ENCODE data around the gene PID1.

Gene PID1

DNA sequence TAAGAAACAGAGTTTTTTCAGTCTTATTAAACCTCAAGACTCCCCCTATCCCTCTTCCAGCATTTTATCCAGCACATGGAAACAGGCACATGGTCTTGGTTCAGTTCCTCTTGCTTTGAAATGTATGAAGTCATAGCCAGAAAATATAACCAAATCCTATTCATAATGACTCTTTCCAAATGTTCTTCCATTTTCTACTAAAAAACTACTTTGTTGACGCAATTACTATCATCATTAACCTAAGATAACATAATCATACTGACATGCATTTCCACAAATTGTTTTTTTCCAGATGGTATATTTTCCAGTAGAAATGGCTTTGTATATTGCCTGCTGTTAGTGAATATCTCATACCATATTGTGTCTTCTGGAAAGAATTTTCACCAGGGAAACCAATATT is 261.3 kb downstream of the PID1 start:
- no peak for DNase-seq (ENCODE audit: low read depth)

DNA sequence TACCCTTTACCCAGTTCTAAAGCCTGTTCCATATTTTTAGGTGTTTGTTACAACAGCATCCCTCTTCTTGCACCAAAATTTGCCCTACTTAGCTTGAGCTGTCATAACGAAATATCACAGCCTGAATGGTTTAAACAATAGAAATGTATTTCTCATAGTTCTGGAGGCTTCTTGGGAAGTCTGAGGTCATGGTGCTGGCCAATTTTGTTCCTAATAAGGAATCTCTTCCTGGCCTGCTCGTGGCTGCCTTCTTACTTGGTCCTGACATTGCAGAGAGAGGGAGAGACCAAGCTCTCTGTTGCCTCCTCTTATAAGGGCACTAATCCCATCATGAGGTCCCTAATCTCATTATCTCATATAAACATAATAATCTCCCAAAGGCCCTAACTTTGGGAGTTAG is 267.8 kb downstream of the PID1 start:
- no peak for DNase-seq (ENCODE audit: low read depth)

DNA sequence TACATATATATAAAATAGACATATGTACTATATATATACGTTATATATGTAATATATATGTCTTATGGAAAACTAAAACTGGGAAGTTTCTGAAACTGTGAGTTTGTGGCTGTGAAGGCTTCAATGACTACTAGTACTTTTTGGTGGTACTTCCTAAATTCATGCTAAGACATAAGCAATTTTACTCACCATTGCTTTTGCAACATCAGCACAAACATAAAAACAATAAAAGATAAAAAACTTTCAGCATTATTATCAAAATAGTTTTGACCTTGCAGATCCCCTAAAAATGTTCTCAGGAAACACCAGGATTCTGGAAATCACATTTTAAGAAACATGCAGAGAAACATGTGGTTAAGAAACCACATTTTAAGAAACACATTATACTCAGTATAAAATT is 269.9 kb downstream of the PID1 start:
- no peak for DNase-seq (ENCODE audit: low read depth)

DNA sequence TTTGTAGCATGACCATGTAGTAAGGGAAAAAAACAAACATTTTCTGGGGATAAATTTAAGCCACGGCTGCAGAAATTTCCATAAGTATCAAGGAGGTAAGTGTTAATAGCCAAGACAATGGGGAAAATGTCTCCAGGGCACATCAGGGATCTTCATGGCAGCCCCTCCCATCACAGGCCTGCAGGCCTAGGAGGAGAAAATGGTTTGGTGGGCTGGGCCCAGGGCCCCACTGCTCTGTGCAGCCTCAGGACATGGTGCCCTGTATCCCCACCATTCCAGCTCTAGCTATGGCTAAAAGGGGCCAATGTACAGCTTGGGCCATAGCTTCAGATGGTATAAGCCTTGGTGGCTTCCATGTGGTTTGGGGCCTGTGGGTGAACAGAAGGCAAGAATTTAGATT is 271.8 kb downstream of the PID1 start:
- DNase-seq (ENCODE audit: low read depth) = no peak

DNA sequence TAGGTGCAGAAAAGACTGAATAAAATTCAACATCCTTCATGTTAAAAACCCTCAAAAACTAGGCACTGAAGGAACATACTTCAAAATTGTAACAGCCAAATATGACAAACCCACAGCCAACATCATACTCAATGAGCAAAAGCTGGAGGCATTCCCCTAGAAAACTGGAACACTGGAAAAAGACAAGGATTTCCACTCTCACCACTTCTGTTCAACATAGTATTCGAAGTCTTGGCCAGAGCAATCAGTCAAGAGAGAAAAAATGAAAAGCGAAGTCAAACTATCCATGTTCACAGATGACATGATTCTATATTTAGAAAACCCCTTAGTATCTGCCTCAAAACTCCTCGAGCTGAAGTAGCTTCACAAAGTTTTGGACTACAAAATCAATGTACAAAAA is 282.3 kb downstream of the PID1 start:
- no peak for DNase-seq (ENCODE audit: low read depth)

DNA sequence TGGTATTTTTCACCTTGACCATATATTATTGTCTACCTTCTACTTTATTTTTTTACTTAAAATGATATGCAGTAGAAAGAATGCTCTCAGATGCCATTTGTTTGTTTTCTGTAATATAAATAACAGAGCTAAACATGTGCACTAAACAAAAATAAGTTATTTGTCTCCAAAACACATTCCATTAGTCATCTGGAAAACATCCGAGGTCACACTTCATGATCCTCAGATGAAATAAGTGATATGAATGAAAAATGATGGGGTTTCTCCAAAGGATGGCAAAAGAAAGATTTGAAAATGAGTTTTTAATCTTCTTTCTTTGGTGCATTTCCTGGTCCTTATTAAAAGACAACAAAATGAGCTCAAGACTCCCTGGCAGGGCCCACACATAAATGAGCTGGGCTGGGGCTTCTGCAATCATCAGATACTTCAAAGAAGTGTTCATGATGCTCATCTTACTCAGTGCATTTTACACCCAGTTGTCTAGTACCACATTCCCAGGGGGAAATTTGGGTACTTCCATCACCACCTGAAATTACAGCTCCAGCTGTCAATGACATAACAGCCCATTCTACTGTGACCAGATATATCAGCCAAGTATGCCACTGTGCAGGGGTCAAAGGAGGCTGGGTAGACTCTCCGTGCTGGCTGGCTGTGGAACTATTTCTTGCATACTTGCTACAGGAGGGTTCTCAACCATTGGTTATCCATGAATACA is 283.5 kb downstream of the PID1 start:
- no peak for DNase-seq (ENCODE audit: low read depth)

DNA sequence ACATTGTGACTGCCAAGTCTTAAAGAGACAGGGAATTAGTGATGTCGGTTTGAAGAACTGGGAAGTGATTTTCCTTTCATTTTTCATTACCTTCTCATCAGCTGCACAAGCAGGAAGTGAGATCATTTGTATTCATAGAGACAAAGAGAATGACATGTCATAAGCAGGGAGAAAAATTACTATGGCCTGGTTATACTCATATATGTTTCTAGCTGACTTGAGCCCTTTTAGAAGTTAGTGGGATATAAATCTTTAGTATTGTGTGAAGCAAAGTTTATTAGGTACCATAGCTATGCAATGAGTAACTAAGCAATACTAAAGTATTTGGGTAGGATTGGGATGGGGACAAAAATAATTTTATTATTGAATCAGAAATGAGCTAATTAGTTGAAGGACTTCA is 284.1 kb downstream of the PID1 start:
- DNase-seq (ENCODE audit: low read depth) = no peak

DNA sequence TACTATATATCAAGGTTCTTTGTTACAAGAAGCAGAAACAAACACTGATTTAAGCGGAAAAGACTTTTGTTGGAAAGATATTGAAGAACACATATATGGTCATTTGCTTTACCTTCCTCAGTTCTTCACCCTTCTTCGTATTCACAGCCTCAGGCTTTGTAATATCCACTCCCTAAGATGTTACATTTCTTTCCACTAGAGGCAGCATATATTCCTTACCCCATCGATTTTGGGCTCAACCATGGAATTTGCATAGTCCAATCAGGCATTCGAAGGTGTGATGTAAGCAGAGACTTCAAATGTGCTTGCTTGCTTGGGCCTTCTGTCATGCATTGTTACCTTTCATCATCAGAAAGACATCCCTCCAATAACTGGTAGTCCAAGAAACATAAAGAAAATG is 287.4 kb downstream of the PID1 start:
- no peak for DNase-seq (ENCODE audit: low read depth)

DNA sequence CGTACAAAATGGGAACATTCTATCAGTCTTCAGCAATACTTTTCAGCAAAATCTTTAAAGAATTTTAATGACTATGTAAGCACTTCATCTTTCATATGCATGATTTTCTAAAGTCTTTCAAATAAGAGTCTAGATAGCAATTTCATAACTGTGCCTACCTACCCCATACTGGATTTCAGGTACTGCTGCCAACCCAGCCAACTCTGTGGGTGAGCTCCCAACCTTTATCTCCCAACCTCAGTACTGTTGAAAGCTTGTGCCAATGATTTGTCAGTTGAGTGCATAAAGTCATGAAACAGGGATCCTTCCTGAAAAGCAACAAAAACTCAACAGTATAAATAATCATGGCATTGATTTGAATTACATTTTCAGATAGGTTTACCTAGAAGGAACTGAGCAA is 296.9 kb downstream of the PID1 start:
- no peak for DNase-seq (ENCODE audit: low read depth)
